H1 (cell line): ENCODE data around the gene UMODL1. TPM values are rescaled to one million over a fixed set of nuclear protein-coding genes. Genes with fewer than 3 reads are reported as not detected.

Source experiments
- CTCF ChIA-PET: fragments of 300-600 bp; sonication (Branson Sonifier 250); formaldehyde crosslinking; loops from one replicate; lab custom pipeline; 2021; ENCODE audit not compliant: partially characterized antibody; lab: Charles Lee
- POLR2A ChIA-PET: fragments of 300-600 bp; sonication (Branson Sonifier 250); formaldehyde crosslinking; loops from one replicate; lab custom pipeline; 2021; ENCODE audit warnings: inconsistent platforms; ENCODE audit not compliant: partially characterized antibody; lab: Charles Lee
- DNase-seq, 2 experiments: peaks; one replicate each; pipeline versions ENCODE4 v3.0.0 to v3.0.0-alpha.2; 2010 to 2022; ENCODE audit warnings: low spot score in 2 of 2, low read depth in 1 of 2, mixed read lengths in 1 of 2
- FAIRE-seq: peaks from 2 replicates; lab custom pipeline; 2011; peaks lifted over from hg19 to GRCh38; lab: Jason Lieb, UNC
- H2AFZ ChIP-seq: 2 replicates; pipeline ENCODE4 v1.8.1; 2012; ENCODE audit warnings: low read length, inconsistent platforms
- H2AK5ac ChIP-seq: 2 replicates; pipeline ENCODE4 v1.6.1; 2013; ENCODE audit warnings: low read depth, low read length
- H2BK120ac ChIP-seq: replicated peaks from 2 replicates; pipeline ENCODE3; 2013; ENCODE audit warnings: low read depth, low read length, inconsistent platforms
- H2BK12ac ChIP-seq: 2 replicates; pipeline ENCODE4 v1.6.1; 2013; ENCODE audit warnings: low read depth, low read length
- H2BK15ac ChIP-seq: 2 replicates; pipeline ENCODE4 v1.6.1; 2013; ENCODE audit warnings: low read length
- H2BK20ac ChIP-seq: 2 replicates; pipeline ENCODE4 v1.6.1; 2013; ENCODE audit warnings: low read length
- H2BK5ac ChIP-seq: 2 replicates; pipeline ENCODE4 v1.6.1; 2013; ENCODE audit warnings: low read depth, low read length
- H3K14ac ChIP-seq: 2 replicates; pipeline ENCODE4 v1.6.1; 2013; ENCODE audit warnings: inconsistent platforms; ENCODE audit not compliant: insufficient read length
- H3K18ac ChIP-seq: 2 replicates; pipeline ENCODE4 v1.6.1; 2013; ENCODE audit warnings: low read length; ENCODE audit errors: extremely low read depth
- H3K23ac ChIP-seq: 2 replicates; pipeline ENCODE4 v1.6.1; 2013; ENCODE audit warnings: inconsistent platforms; ENCODE audit not compliant: insufficient read length
- H3K23me2 ChIP-seq: 2 replicates; pipeline ENCODE4 v1.6.1; 2013; ENCODE audit warnings: low read depth, low read length
- H3K27ac ChIP-seq: 2 replicates; pipeline ENCODE4 v1.6.1; 2011; ENCODE audit warnings: low read depth, low read length, inconsistent platforms
- H3K27me3 ChIP-seq, 4 experiments: replicated peaks in 1 of 4; 1 replicate in 1 of 4; 2 replicates in 3 of 4; pipeline versions ENCODE4 v1.6.1 to v1.8.1; 2011 to 2013; ENCODE audit warnings: low read length in 3 of 4, mild to moderate bottlenecking in 3 of 4, inconsistent platforms in 2 of 4, mixed read lengths in 2 of 4, moderate library complexity in 1 of 4; ENCODE audit not compliant: control insufficient read depth in 3 of 4, insufficient read depth in 3 of 4; ENCODE audit errors: extremely low read depth in 1 of 4
- H3K36me3 ChIP-seq, 4 experiments: 2 replicates each; pipeline versions ENCODE4 v1.6.1 to v1.8.1; 2011 to 2013; ENCODE audit warnings: mild to moderate bottlenecking in 4 of 4, low read length in 3 of 4, moderate library complexity in 2 of 4, control low read depth in 1 of 4, inconsistent platforms in 1 of 4; ENCODE audit not compliant: insufficient read depth in 4 of 4, control insufficient read depth in 2 of 4
- H3K4ac ChIP-seq: replicated peaks from 2 replicates; pipeline ENCODE3; 2013; ENCODE audit warnings: low read length, low read depth, mixed read lengths, inconsistent platforms; ENCODE audit not compliant: insufficient read length
- H3K4me1 ChIP-seq, 4 experiments: replicated peaks in 1 of 4; 1 replicate in 1 of 4; 2 replicates in 3 of 4; pipeline versions ENCODE4 v1.6.1 to v1.8.1; 2011 to 2013; ENCODE audit warnings: low read length in 3 of 4, inconsistent platforms in 2 of 4, mixed read lengths in 1 of 4; ENCODE audit not compliant: insufficient read depth in 4 of 4, control insufficient read depth in 3 of 4
- H3K4me2 ChIP-seq, 2 experiments: 2 replicates each; pipeline versions ENCODE4 v1.6.1 to v1.8.1; 2011 to 2013; ENCODE audit warnings: low read depth in 2 of 2, low read length in 2 of 2, control low read depth in 1 of 2, inconsistent platforms in 1 of 2, mild to moderate bottlenecking in 1 of 2; ENCODE audit not compliant: insufficient read depth in 1 of 2
- H3K4me3 ChIP-seq, 4 experiments: fragments of 200-600, 300-600 bp in 1 of 4; sonication (generic), shearing (Covaris generic), sonication (Bioruptor Twin) in 1 of 4; 2 replicates each; pipeline versions ENCODE4 v1.5.1 to v1.8.1; 2011 to 2016; ENCODE audit warnings: low read length in 4 of 4, low read depth in 3 of 4, control low read depth in 2 of 4, inconsistent platforms in 2 of 4, mild to moderate bottlenecking in 2 of 4, mixed read lengths in 1 of 4, moderate library complexity in 1 of 4; ENCODE audit not compliant: insufficient read depth in 2 of 4; ENCODE audit errors: extremely low read depth in 1 of 4
- H3K56ac ChIP-seq: replicated peaks from 2 replicates; pipeline ENCODE3; 2013; ENCODE audit warnings: low read depth, mild to moderate bottlenecking, mixed read lengths, low read length, inconsistent platforms; ENCODE audit not compliant: insufficient read length
- H3K79me1 ChIP-seq: 2 replicates; pipeline ENCODE4 v1.6.1; 2013; ENCODE audit warnings: low read depth, low read length, control low read depth
- H3K79me2 ChIP-seq, 2 experiments: 2 replicates each; pipeline versions ENCODE4 v1.6.1 to v1.8.1; 2012 to 2013; ENCODE audit warnings: low read length in 2 of 2, mild to moderate bottlenecking in 2 of 2, inconsistent platforms in 1 of 2; ENCODE audit not compliant: insufficient read depth in 2 of 2, control insufficient read depth in 1 of 2
- H3K9ac ChIP-seq, 4 experiments: replicated peaks in 1 of 4; 1 replicate in 1 of 4; 2 replicates in 3 of 4; pipeline versions ENCODE4 v1.6.1 to v1.8.1; 2011 to 2013; ENCODE audit warnings: low read depth in 3 of 4, low read length in 3 of 4, control low read depth in 2 of 4, mild to moderate bottlenecking in 2 of 4, moderate library complexity in 2 of 4, inconsistent platforms in 1 of 4; ENCODE audit errors: extremely low read depth in 1 of 4
- H3K9me3 ChIP-seq, 2 experiments: 2 replicates each; pipeline versions ENCODE4 v1.6.1 to v1.8.1; 2012 to 2013; ENCODE audit warnings: mild to moderate bottlenecking in 2 of 2, moderate library complexity in 2 of 2, control low read depth in 1 of 2, inconsistent platforms in 1 of 2, low read depth in 1 of 2, low read length in 1 of 2, mixed read lengths in 1 of 2; ENCODE audit not compliant: insufficient read depth in 2 of 2
- H4K20me1 ChIP-seq, 2 experiments: replicated peaks in 1 of 2; 2 replicates each; pipeline versions ENCODE3 to v1.8.1; 2011 to 2013; ENCODE audit warnings: inconsistent platforms in 2 of 2, low read length in 2 of 2, mild to moderate bottlenecking in 1 of 2; ENCODE audit not compliant: insufficient read depth in 2 of 2, control insufficient read depth in 1 of 2
- H4K5ac ChIP-seq: 2 replicates; pipeline ENCODE4 v1.6.1; 2013; ENCODE audit warnings: low read length, low read depth, mixed read lengths, inconsistent platforms; ENCODE audit not compliant: insufficient read length
- H4K8ac ChIP-seq: 2 replicates; pipeline ENCODE4 v1.8.0; 2013; ENCODE audit warnings: mild to moderate bottlenecking, moderate library complexity, low read length, inconsistent platforms; ENCODE audit not compliant: insufficient read depth; ENCODE audit errors: extremely low read depth
- H4K91ac ChIP-seq: replicated peaks from 2 replicates; pipeline ENCODE3; 2013; ENCODE audit warnings: low read length, mixed read lengths, inconsistent platforms; ENCODE audit not compliant: insufficient read length
- ASH2L ChIP-seq: fragments of 200-600, 300-600 bp; sonication (generic); IDR thresholded peaks from one replicate; pipeline ENCODE4 v1.7.1; 2017; ENCODE audit warnings: low read length
- BCL11A ChIP-seq, 2 experiments: IDR thresholded peaks; one replicate each; pipeline ENCODE4 v1.6.1; 2011; ENCODE audit warnings: low read depth in 2 of 2, low read length in 2 of 2, mild to moderate bottlenecking in 2 of 2
- BRCA1 ChIP-seq: IDR thresholded peaks from 2 replicates; pipeline ENCODE4 v1.6.1; 2012; ENCODE audit warnings: low read depth, low read length, improper control_type of control experiment
- CBX5 ChIP-seq: fragments of 300-800, 300-1000 bp; sonication (generic); IDR thresholded peaks from 2 replicates; pipeline ENCODE4 v1.7.1; 2016; ENCODE audit warnings: antibody characterized with exemption, low read length, low read depth
- CHD2 ChIP-seq: IDR thresholded peaks from 2 replicates; pipeline ENCODE4 v1.6.1; 2012; ENCODE audit warnings: low read length, improper control_type of control experiment
- HDAC6 ChIP-seq: IDR thresholded peaks from one replicate; pipeline ENCODE4 v1.7.1; 2012; ENCODE audit warnings: low read depth, mild to moderate bottlenecking, inconsistent platforms, low read length, moderate library complexity
- JUN ChIP-seq: IDR thresholded peaks from 2 replicates; pipeline ENCODE4 v1.6.1; 2011; ENCODE audit warnings: low read depth, mild to moderate bottlenecking, improper control_type of control experiment, low read length
- KDM5A ChIP-seq: fragments of 200-600 bp; IDR thresholded peaks from 2 replicates; pipeline ENCODE4 v1.7.1; 2012; ENCODE audit warnings: mild to moderate bottlenecking, low read length, inconsistent platforms, mixed read lengths
- MAX ChIP-seq: IDR thresholded peaks from 2 replicates; pipeline ENCODE4 v1.6.1; 2012; ENCODE audit warnings: inconsistent platforms
- RFX5 ChIP-seq: IDR thresholded peaks from 2 replicates; pipeline ENCODE4 v1.6.1; 2011; ENCODE audit warnings: low read depth, low read length, improper control_type of control experiment, borderline replicate concordance
- RXRA ChIP-seq: IDR thresholded peaks from 2 replicates; pipeline ENCODE4 v1.6.1; 2011; ENCODE audit warnings: low read depth, mild to moderate bottlenecking, low read length, moderate library complexity; ENCODE audit not compliant: insufficient read depth
- SP4 ChIP-seq: IDR thresholded peaks from 2 replicates; pipeline ENCODE4 v1.6.1; 2012; ENCODE audit warnings: low read length, inconsistent platforms
- SUZ12 ChIP-seq: fragments of 200-600 bp; sonication (generic); IDR thresholded peaks from 2 replicates; pipeline ENCODE4 v1.6.1; 2012; ENCODE audit warnings: mild to moderate bottlenecking, inconsistent platforms, low read length, moderate library complexity, mixed read lengths
- TAF1 ChIP-seq: IDR thresholded peaks from 2 replicates; pipeline ENCODE4 v1.6.1; 2011; ENCODE audit warnings: mild to moderate bottlenecking, low read depth, low read length
- TAF7 ChIP-seq: optimal IDR thresholded peaks from 2 replicates; pipeline ENCODE3; 2011; ENCODE audit warnings: low read depth, mild to moderate bottlenecking, inconsistent platforms, low read length, moderate library complexity, borderline replicate concordance
- WGBS, 2 experiments: shearing (Covaris generic) in 1 of 2; methylation state at CpG; one replicate each; pipeline versions ENCODE4 v1.1.6 to v1.1.7; 2013 to 2015; ENCODE audit warnings: low lambda C conversion rate in 2 of 2, mixed read lengths in 2 of 2, inconsistent platforms in 1 of 2, low coverage in 1 of 2, missing lambda C conversion rate in 1 of 2; ENCODE audit not compliant: insufficient replicate concordance in 2 of 2, insufficient coverage in 1 of 2, insufficient read length in 1 of 2; ENCODE audit errors: extremely low coverage in 1 of 2, missing lambda C conversion rate in 1 of 2; 5-methylcytosine and 5-hydroxymethylcytosine counted together
- polyA plus RNA-seq, 7 experiments: library from polyadenylated mRNA; depleted of rRNA in 3 of 7; stranded (reverse) in 5 of 7; unstranded in 2 of 7; fragments of >200 nt in 5 of 7; fragments of 200-250 nt in 2 of 7; gene quantifications; 1 replicate in 5 of 7; 2 replicates in 1 of 7; 4 replicates in 1 of 7; pipeline versions ENCODE4 v1.2.1 to v1.2.3, GENCODE V29; 2011 to 2013; ENCODE audit warnings: missing spikeins in 2 of 7, mixed read lengths in 2 of 7
- total RNA-seq: library from RNA; stranded (reverse); fragmentation: NEBNext Ultra II Directional; extraction: Animal tissue kit (Norgen Biotek cat#: 25700); gene quantifications from 2 replicates; pipeline ENCODE4 v1.2.1, GENCODE V29; 2021

The UMODL1 gene
- total and polyA plus RNA-seq, 2 of the 8 experiments (the other 6 are each of a cell fraction or from before 2014, with no cell fraction given), result not detected

- Histone ChIP-seq H3K4me1 (no peaks in the 10 kb centered on the region), H4K20me1 (no peaks in the 10 kb centered on the region), H3K9me3 (no peaks in the 10 kb centered on the region), H3K4me3 (no peak overlapping the region), H2BK15ac (no peak overlapping the region), H3K56ac (no peak overlapping the region), H3K23me2 (no peaks in the 10 kb centered on the region), H3K79me1 (no peaks in the 10 kb centered on the region), H3K23ac (no peak overlapping the region), H2AFZ (no peak overlapping the region), H3K27me3 (no peaks in the 10 kb centered on the region; a peak in 2 of 7 replicates), H3K4ac (no peak overlapping the region), H4K8ac (0 out of 2 replicates have a peak overlapping the region, but pooled peaks have one; percentile 57), H2AK5ac (no peak overlapping the region), H3K27ac (no peak overlapping the region), H3K9ac (no peak overlapping the region), H3K4me2 (no peak overlapping the region), H3K18ac (no peak overlapping the region), H2BK12ac (no peak overlapping the region), H2BK120ac (no peak overlapping the region), H3K79me2 (no peaks in the 10 kb centered on the region), H4K91ac (no peak overlapping the region), H4K5ac (no peak overlapping the region), H2BK20ac (no peak overlapping the region), H2BK5ac (no peak overlapping the region), H3K36me3 (no peaks in the 10 kb centered on the region), H3K14ac (no peak overlapping the region)
- FAIRE-seq (no peak), DNase-seq (no peak)
- ChIA-PET POLR2A (no interaction called here), CTCF (interaction anchor here (0.6 to 4.0 kb wide), 6 partner anchors 7 to 152 kb away, joined by 3 to 40 read pairs (median 4); no protein-coding TSS in a partner anchor)
- 83% methylated on average over 8 of the region's 8 CpGs; no CpG with 5 or more reads in 1 of the 2 experiments for whole genome bisulfite sequencing, 2 experiments
- TF ChIP-seq JUN (no peak), BCL11A (IDR thresholded peaks at IDR 0.05; ENCODE audit: low read depth in 2 of 2, low read length in 2 of 2) (no peak), MAX (no peak), BRCA1 (no peak), SP4 (no peak), TAF1 (no peak), CBX5 (no peak), ASH2L (no peak), HDAC6 (no peak), SUZ12 (no peak), CHD2 (no peak), KDM5A (no peak), TAF7 (no peak), RXRA (no peak), RFX5 (no peak)
Measured at GRCh38 chr21:42115136-42115683, 44.1 kb downstream of the UMODL1 start.
